NCI-H1417 treated with DMSO at 0.1 percent for 48 hours (cell line): ENCODE measurements around the gene ERMARD.
"Not testable (repeated sequence)": the region's sequence is repeated elsewhere in the genome, so short reads cannot be mapped to it uniquely, and the experiment has no call there.

Experiments
- DNase-seq: peaks from one replicate; lab custom pipeline; 2025; lab: John Stamatoyannopoulos, UW

Gene ERMARD

GRCh38 chr6:169738204-169738975, 13.0 kb upstream of the ERMARD start:
- DNase-seq, result no peak

GRCh38 chr6:169738976-169739529, 12.4 kb upstream of the ERMARD start:
- DNase-seq, result no peak

GRCh38 chr6:169741344-169741743, 10.1 kb upstream of the ERMARD start:
- no peak for DNase-seq

- DNase-seq, result no peak
Observed at GRCh38 chr6:169745405-169745804, 6.0 kb upstream of the ERMARD start.

- DNase-seq, result no peak
Observed at GRCh38 chr6:169746556-169746955, 4.9 kb upstream of the ERMARD start.

- DNase-seq, result no peak
Observed at GRCh38 chr6:169752074-169752623, 727 bp downstream of the ERMARD start.

GRCh38 chr6:169755162-169755561, 3.7 kb downstream of the ERMARD start:
- no peak for DNase-seq

GRCh38 chr6:169763308-169763707, 11.9 kb downstream of the ERMARD start:
- DNase-seq, result no peak

- DNase-seq, result no peak
Observed at GRCh38 chr6:169763881-169764280, 12.5 kb downstream of the ERMARD start.

- not testable (repeated sequence) for DNase-seq
Observed at GRCh38 chr6:169765789-169766188, 14.4 kb downstream of the ERMARD start.

- no peak for DNase-seq
Observed at GRCh38 chr6:169766232-169766631, 14.8 kb downstream of the ERMARD start.

- no peak for DNase-seq
Observed at GRCh38 chr6:169766921-169767736, 15.7 kb downstream of the ERMARD start.

- no peak for DNase-seq
Observed at GRCh38 chr6:169774347-169774746, 22.9 kb downstream of the ERMARD start.

GRCh38 chr6:169775321-169775720, 23.9 kb downstream of the ERMARD start:
- no peak for DNase-seq

GRCh38 chr6:169776379-169776778, 25.0 kb downstream of the ERMARD start:
- DNase-seq, result no peak

GRCh38 chr6:169777896-169778295, 26.5 kb downstream of the ERMARD start:
- no peak for DNase-seq

- DNase-seq, result no peak
Observed at GRCh38 chr6:169778646-169779045, 27.2 kb downstream of the ERMARD start.

- no peak for DNase-seq
Observed at GRCh38 chr6:169779092-169779815, 27.8 kb downstream of the ERMARD start.

- DNase-seq, result no peak
Observed at GRCh38 chr6:169779896-169780295, 28.5 kb downstream of the ERMARD start.

- DNase-seq, result no peak
Observed at GRCh38 chr6:169780571-169781091, 29.2 kb downstream of the ERMARD start.

GRCh38 chr6:169782966-169783365, 31.5 kb downstream of the ERMARD start:
- no peak for DNase-seq

- DNase-seq, result no peak
Observed at GRCh38 chr6:169783401-169783800, 32.0 kb downstream of the ERMARD start.
